Mesothelial cell of epicardium (in vitro differentiated cells): ENCODE results near the gene RALGPS1. TPM values are rescaled to one million over a fixed set of nuclear protein-coding genes. Genes with fewer than 3 reads are reported as not detected.

Experiments used
- DNase-seq, 2 experiments: peaks; one replicate each; pipeline ENCODE4 v3.0.0; 2021; ENCODE audit warnings: low spot score in 2 of 2; ENCODE audit not compliant: unreplicated experiment in 2 of 2
- H3K27ac Mint-ChIP-seq: 2 replicates; pipeline ENCODE4 v1.8.0; 2021; ENCODE audit warnings: mixed read lengths
- H3K27me3 Mint-ChIP-seq: 2 replicates; pipeline ENCODE4 v1.8.0; 2021; ENCODE audit warnings: low read depth, mixed read lengths
- H3K36me3 Mint-ChIP-seq: 2 replicates; pipeline ENCODE4 v1.8.0; 2021; ENCODE audit warnings: mixed read lengths
- H3K4me1 Mint-ChIP-seq: 2 replicates; pipeline ENCODE4 v1.8.0; 2021; ENCODE audit warnings: mixed read lengths
- H3K4me3 Mint-ChIP-seq: 2 replicates; pipeline ENCODE4 v1.8.0; 2021; ENCODE audit warnings: mild to moderate bottlenecking, moderate library complexity, mixed read lengths
- H3K9me3 Mint-ChIP-seq: 2 replicates; pipeline ENCODE4 v1.8.0; 2021; ENCODE audit warnings: mixed read lengths
- CTCF ChIP-seq: fragments of 200-600 bp; sonication (generic); IDR thresholded peaks from one replicate; pipeline ENCODE4 v1.5.0; 2021; ENCODE audit warnings: antibody characterized with exemption; ENCODE audit not compliant: unreplicated experiment
- total RNA-seq: library from RNA; stranded (reverse); gene quantifications from 3 replicates; pipeline ENCODE4 v1.2.1, GENCODE V29; 2021

RALGPS1 gene
- total RNA-seq, 1 donor from 2014 or later: 25.6 TPM

- Mint-ChIP-seq H3K27me3 (no peaks in the 10 kb centered on the region), H3K9me3 (no peaks in the 10 kb centered on the region), H3K4me3 (no peak overlapping the region), H3K27ac (peak overlapping the region; percentile 73), H3K36me3 (peaks cover 19% of the 10 kb centered on the region), H3K4me1 (peaks cover 9% of the 10 kb centered on the region)
- DNase-seq: no peak
- TF ChIP-seq CTCF: no peak
Observed at GRCh38 chr9:126875756-126876510, 38.6 kb upstream of the RALGPS1 start.

GRCh38 chr9:126876531-126876930, 38.1 kb upstream of the RALGPS1 start:
- no peak for DNase-seq
- no peaks in the 10 kb centered on the region for H3K9me3 Mint-ChIP-seq
- H3K4me1 Mint-ChIP-seq: peaks cover 9% of the 10 kb centered on the region
- H3K27ac Mint-ChIP-seq: no peak overlapping the region
- H3K27me3 Mint-ChIP-seq: no peaks in the 10 kb centered on the region
- no peak for TF ChIP-seq CTCF
- no peak overlapping the region for H3K4me3 Mint-ChIP-seq
- H3K36me3 Mint-ChIP-seq: peaks cover 19% of the 10 kb centered on the region

- DNase-seq: no peak
- H3K27ac Mint-ChIP-seq: peak overlapping the region; percentile 27
- peaks cover 9% of the 10 kb centered on the region for H3K4me1 Mint-ChIP-seq
- H3K36me3 Mint-ChIP-seq: peaks cover 24% of the 10 kb centered on the region
- no peak for TF ChIP-seq CTCF
- H3K9me3 Mint-ChIP-seq: no peaks in the 10 kb centered on the region
- no peak overlapping the region for H3K4me3 Mint-ChIP-seq
- no peaks in the 10 kb centered on the region for H3K27me3 Mint-ChIP-seq
Observed at GRCh38 chr9:126877418-126877817, 37.2 kb upstream of the RALGPS1 start.

- H3K4me3 Mint-ChIP-seq: no peak overlapping the region
- H3K36me3 Mint-ChIP-seq: peaks cover 22% of the 10 kb centered on the region
- H3K27ac Mint-ChIP-seq: no peak overlapping the region
- no peaks in the 10 kb centered on the region for H3K27me3 Mint-ChIP-seq
- H3K4me1 Mint-ChIP-seq: peaks cover 9% of the 10 kb centered on the region
- H3K9me3 Mint-ChIP-seq: no peaks in the 10 kb centered on the region
- no peak for TF ChIP-seq CTCF
- no peak for DNase-seq
Observed at GRCh38 chr9:126879288-126879687, 35.3 kb upstream of the RALGPS1 start.

GRCh38 chr9:126880226-126880946, 34.2 kb upstream of the RALGPS1 start:
- Mint-ChIP-seq H3K4me3 (no peak overlapping the region), H3K4me1 (peaks cover 6% of the 10 kb centered on the region), H3K36me3 (peaks cover 22% of the 10 kb centered on the region), H3K27ac (no peak overlapping the region), H3K27me3 (no peaks in the 10 kb centered on the region), H3K9me3 (no peaks in the 10 kb centered on the region)
- DNase-seq: no peak
- TF ChIP-seq CTCF: no peak
